ENCODE results near the gene TTC23. TPM values are rescaled to one million over a fixed set of nuclear protein-coding genes. Genes with fewer than 3 reads are reported as not detected.

Gene TTC23
- total RNA-seq, 1 experiment from 2014 or later = 17.8 TPM

DNA sequence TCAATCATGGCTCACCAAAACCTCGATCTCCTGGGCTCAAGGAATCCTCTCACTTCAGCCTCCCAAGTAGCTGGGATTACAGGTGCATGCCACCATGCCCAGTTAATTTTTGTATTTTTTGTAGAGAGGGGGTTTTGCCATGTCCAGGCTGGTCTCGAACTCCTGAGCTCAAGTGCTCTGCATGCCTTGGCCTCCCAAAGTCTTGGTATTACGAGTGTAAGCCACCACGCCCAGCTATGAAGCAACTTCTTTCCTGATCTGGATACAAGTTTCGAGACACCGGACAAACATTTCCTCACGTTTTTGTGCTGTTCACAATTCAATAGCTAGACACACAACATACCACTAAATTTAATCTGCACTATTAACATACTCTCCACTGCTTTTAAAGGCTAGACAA lies 147.9 kb downstream of the TTC23 start (continued):
- TF ChIP-seq HMGA2 (CRISPR knock-in tag; IDR thresholded peaks at IDR 0.05) (no peak), TP53 (CRISPR knock-in tag; IDR thresholded peaks at IDR 0.05) (no peak)
- TF ChIP-seq, protein P1, sequence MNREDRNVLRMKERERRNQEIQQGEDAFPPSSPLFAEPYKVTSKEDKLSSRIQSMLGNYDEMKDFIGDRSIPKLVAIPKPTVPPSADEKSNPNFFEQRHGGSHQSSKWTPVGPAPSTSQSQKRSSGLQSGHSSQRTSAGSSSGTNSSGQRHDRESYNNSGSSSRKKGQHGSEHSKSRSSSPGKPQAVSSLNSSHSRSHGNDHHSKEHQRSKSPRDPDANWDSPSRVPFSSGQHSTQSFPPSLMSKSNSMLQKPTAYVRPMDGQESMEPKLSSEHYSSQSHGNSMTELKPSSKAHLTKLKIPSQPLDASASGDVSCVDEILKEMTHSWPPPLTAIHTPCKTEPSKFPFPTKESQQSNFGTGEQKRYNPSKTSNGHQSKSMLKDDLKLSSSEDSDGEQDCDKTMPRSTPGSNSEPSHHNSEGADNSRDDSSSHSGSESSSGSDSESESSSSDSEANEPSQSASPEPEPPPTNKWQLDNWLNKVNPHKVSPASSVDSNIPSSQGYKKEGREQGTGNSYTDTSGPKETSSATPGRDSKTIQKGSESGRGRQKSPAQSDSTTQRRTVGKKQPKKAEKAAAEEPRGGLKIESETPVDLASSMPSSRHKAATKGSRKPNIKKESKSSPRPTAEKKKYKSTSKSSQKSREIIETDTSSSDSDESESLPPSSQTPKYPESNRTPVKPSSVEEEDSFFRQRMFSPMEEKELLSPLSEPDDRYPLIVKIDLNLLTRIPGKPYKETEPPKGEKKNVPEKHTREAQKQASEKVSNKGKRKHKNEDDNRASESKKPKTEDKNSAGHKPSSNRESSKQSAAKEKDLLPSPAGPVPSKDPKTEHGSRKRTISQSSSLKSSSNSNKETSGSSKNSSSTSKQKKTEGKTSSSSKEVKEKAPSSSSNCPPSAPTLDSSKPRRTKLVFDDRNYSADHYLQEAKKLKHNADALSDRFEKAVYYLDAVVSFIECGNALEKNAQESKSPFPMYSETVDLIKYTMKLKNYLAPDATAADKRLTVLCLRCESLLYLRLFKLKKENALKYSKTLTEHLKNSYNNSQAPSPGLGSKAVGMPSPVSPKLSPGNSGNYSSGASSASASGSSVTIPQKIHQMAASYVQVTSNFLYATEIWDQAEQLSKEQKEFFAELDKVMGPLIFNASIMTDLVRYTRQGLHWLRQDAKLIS (CRISPR knock-in tag; IDR thresholded peaks at IDR 0.05; ENCODE audit: borderline replicate concordance) = no peak
- TF ChIP-seq, protein P2, sequence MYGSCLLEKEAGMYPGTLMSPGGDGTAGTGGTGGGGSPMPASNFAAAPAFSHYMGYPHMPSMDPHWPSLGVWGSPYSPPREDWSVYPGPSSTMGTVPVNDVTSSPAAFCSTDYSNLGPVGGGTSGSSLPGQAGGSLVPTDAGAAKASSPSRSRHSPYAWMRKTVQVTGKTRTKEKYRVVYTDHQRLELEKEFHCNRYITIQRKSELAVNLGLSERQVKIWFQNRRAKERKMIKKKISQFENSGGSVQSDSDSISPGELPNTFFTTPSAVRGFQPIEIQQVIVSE (CRISPR knock-in tag; IDR thresholded peaks at IDR 0.05; ENCODE audit: borderline replicate concordance) = no peak

DNA sequence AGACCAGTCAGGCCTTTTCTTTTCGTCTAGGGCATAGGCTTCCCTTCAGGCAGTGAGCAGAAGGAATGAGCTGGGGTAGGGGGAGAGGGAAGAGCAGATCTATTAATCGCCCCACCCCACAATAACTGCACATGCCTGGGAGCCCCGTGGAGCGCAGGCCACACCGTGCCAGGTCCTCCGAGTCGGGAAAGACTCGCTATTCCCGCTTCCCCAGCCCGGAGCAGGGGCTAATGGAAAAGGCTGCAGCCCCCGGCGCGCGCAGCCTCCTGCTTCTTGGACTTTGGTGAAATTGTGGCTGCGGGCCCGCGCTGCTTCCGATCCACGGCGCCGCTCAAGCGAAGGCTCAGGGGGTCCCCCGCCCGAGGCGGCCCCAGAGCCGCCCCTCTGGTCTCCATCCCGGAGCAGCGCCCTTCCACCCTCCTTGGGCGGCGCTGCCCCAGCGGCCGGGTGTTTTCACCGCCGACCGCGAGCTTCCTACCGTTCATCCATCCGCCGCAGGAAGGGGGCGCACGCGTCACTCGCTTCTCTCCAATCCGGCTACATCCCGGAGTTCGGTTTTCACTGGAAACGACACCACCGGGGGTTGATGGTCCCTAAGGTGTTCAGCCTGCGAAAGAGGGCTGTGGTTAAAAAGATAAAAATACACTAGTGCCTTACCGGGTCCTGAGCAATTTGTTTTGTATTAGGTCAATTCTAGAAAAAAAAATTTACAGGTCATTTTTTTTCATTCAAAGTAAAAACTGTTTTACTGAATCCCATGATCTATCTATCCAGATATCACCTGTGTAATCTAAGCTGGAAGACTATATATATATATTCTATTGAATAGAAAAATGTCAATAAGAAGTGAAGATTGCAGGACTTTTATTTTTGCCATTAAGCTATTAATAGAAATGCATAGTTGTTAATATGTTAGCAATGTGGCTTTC lies 148.9 kb downstream of the TTC23 start:
- peak; percentile 89 for DNase-seq (ENCODE audit: low spot score)
- ATAC-seq = peak; percentile 61
- H3K9me3 Mint-ChIP-seq = no peaks in the 10 kb centered on the region
- H3K27ac Mint-ChIP-seq = no peak overlapping the region
- H3K36me3 Mint-ChIP-seq = no peaks in the 10 kb centered on the region
- ChIA-PET POLR2A (no interaction called here), CTCF (interaction anchor here (0.6 to 2.4 kb wide), 29 partner anchors 8 to 672 kb away, joined by 3 to 13 read pairs (median 4); partner anchors contain the start of gene LRRC28)
- H3K4me3 Mint-ChIP-seq = peak overlapping the region; percentile 46
- peaks cover 2% of the 10 kb centered on the region for H3K4me1 Mint-ChIP-seq
- H3K27me3 Mint-ChIP-seq (ENCODE audit: low read depth) = peaks cover 56% of the 10 kb centered on the region
- TF ChIP-seq TCF7 (CRISPR knock-in tag; IDR thresholded peaks at IDR 0.05; ENCODE audit: low read depth) = no peak
- no peak for TF ChIP-seq FOXJ3 (CRISPR knock-in tag; IDR thresholded peaks at IDR 0.05; ENCODE audit: borderline replicate concordance)
- TF ChIP-seq GABPB1 (CRISPR knock-in tag; IDR thresholded peaks at IDR 0.05) = peak; percentile 18; the same call in 1 of the 2 replicates
- TF ChIP-seq CREM (CRISPR knock-in tag; IDR thresholded peaks at IDR 0.05) = 0 out of 2 replicates have a peak, but pooled peaks have one; percentile 43
- TF ChIP-seq NFE2L1 (CRISPR knock-in tag; IDR thresholded peaks at IDR 0.05) = no peak
- no peak for TF ChIP-seq ATF1 (CRISPR knock-in tag; IDR thresholded peaks at IDR 0.05)
- no peak for TF ChIP-seq SMAD4 (CRISPR knock-in tag; IDR thresholded peaks at IDR 0.05)
- no peak for TF ChIP-seq FOXK1 (CRISPR knock-in tag; IDR thresholded peaks at IDR 0.05)
- 0 out of 2 replicates have a peak, but pooled peaks have one; percentile 16 for TF ChIP-seq FOXP1 (CRISPR knock-in tag; IDR thresholded peaks at IDR 0.05; ENCODE audit: borderline replicate concordance)
- TF ChIP-seq, protein P3, sequence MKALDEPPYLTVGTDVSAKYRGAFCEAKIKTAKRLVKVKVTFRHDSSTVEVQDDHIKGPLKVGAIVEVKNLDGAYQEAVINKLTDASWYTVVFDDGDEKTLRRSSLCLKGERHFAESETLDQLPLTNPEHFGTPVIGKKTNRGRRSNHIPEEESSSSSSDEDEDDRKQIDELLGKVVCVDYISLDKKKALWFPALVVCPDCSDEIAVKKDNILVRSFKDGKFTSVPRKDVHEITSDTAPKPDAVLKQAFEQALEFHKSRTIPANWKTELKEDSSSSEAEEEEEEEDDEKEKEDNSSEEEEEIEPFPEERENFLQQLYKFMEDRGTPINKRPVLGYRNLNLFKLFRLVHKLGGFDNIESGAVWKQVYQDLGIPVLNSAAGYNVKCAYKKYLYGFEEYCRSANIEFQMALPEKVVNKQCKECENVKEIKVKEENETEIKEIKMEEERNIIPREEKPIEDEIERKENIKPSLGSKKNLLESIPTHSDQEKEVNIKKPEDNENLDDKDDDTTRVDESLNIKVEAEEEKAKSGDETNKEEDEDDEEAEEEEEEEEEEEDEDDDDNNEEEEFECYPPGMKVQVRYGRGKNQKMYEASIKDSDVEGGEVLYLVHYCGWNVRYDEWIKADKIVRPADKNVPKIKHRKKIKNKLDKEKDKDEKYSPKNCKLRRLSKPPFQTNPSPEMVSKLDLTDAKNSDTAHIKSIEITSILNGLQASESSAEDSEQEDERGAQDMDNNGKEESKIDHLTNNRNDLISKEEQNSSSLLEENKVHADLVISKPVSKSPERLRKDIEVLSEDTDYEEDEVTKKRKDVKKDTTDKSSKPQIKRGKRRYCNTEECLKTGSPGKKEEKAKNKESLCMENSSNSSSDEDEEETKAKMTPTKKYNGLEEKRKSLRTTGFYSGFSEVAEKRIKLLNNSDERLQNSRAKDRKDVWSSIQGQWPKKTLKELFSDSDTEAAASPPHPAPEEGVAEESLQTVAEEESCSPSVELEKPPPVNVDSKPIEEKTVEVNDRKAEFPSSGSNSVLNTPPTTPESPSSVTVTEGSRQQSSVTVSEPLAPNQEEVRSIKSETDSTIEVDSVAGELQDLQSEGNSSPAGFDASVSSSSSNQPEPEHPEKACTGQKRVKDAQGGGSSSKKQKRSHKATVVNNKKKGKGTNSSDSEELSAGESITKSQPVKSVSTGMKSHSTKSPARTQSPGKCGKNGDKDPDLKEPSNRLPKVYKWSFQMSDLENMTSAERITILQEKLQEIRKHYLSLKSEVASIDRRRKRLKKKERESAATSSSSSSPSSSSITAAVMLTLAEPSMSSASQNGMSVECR (CRISPR knock-in tag; IDR thresholded peaks at IDR 0.05; ENCODE audit: borderline replicate concordance) = no peak
- no peak for TF ChIP-seq JUN (CRISPR knock-in tag; IDR thresholded peaks at IDR 0.05)
- TF ChIP-seq, protein P4, sequence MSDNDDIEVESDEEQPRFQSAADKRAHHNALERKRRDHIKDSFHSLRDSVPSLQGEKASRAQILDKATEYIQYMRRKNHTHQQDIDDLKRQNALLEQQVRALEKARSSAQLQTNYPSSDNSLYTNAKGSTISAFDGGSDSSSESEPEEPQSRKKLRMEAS (CRISPR knock-in tag; IDR thresholded peaks at IDR 0.05) = 0 out of 2 replicates have a peak, but pooled peaks have one; percentile 35
- TF ChIP-seq ZBTB21 (CRISPR knock-in tag; IDR thresholded peaks at IDR 0.05; ENCODE audit: borderline replicate concordance) = 0 out of 2 replicates have a peak, but pooled peaks have one; percentile 14
- TF ChIP-seq, protein P5, sequence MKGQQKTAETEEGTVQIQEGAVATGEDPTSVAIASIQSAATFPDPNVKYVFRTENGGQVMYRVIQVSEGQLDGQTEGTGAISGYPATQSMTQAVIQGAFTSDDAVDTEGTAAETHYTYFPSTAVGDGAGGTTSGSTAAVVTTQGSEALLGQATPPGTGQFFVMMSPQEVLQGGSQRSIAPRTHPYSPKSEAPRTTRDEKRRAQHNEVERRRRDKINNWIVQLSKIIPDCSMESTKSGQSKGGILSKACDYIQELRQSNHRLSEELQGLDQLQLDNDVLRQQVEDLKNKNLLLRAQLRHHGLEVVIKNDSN (CRISPR knock-in tag; IDR thresholded peaks at IDR 0.05) = no peak
- TF ChIP-seq, protein P6, sequence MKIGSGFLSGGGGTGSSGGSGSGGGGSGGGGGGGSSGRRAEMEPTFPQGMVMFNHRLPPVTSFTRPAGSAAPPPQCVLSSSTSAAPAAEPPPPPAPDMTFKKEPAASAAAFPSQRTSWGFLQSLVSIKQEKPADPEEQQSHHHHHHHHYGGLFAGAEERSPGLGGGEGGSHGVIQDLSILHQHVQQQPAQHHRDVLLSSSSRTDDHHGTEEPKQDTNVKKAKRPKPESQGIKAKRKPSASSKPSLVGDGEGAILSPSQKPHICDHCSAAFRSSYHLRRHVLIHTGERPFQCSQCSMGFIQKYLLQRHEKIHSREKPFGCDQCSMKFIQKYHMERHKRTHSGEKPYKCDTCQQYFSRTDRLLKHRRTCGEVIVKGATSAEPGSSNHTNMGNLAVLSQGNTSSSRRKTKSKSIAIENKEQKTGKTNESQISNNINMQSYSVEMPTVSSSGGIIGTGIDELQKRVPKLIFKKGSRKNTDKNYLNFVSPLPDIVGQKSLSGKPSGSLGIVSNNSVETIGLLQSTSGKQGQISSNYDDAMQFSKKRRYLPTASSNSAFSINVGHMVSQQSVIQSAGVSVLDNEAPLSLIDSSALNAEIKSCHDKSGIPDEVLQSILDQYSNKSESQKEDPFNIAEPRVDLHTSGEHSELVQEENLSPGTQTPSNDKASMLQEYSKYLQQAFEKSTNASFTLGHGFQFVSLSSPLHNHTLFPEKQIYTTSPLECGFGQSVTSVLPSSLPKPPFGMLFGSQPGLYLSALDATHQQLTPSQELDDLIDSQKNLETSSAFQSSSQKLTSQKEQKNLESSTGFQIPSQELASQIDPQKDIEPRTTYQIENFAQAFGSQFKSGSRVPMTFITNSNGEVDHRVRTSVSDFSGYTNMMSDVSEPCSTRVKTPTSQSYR (CRISPR knock-in tag; IDR thresholded peaks at IDR 0.05) = no peak
- no peak for TF ChIP-seq TEAD1 (CRISPR knock-in tag; IDR thresholded peaks at IDR 0.05)

Data from WTC11 (cell line).